Activated T-helper 17 cell treated with anti-CD3 and anti-CD28 coated beads, Interleukin-2, amount 50 U/mL, for 72 hours (primary cell): Measurements from ENCODE around the gene DCDC1. TPM values are rescaled to one million over a fixed set of nuclear protein-coding genes. Genes with fewer than 3 reads are reported as not detected.
"Not testable (repeated sequence)": the region's sequence is repeated elsewhere in the genome, so short reads cannot be mapped to it uniquely, and the experiment has no call there.

Experiments used
- ATAC-seq: fragments of 150-1000 bp; cut with Tn5 transposase; replicated peaks from 2 replicates; pipeline ENCODE4 v1.10.0; 2021; ENCODE audit warnings: mild to moderate bottlenecking, moderate library complexity
- H3K27ac Mint-ChIP-seq: one replicate; pipeline ENCODE4 v1.8.0; 2022; ENCODE audit warnings: mixed read lengths
- H3K27me3 Mint-ChIP-seq: one replicate; pipeline ENCODE4 v1.8.0; 2022; ENCODE audit warnings: mixed read lengths
- H3K36me3 Mint-ChIP-seq: one replicate; pipeline ENCODE4 v1.8.0; 2022; ENCODE audit warnings: low read depth, mild to moderate bottlenecking, mixed read lengths
- H3K4me1 Mint-ChIP-seq: one replicate; pipeline ENCODE4 v1.8.0; 2022; ENCODE audit warnings: mixed read lengths
- H3K4me3 Mint-ChIP-seq: one replicate; pipeline ENCODE4 v1.8.0; 2022; ENCODE audit warnings: mild to moderate bottlenecking, mixed read lengths
- H3K9me3 Mint-ChIP-seq: one replicate; pipeline ENCODE4 v1.8.0; 2022; ENCODE audit warnings: mixed read lengths
- total RNA-seq, 2 donors: library from RNA; stranded (reverse); gene quantifications; one replicate each; pipeline ENCODE4 v1.2.3, GENCODE V29; 2022

The DCDC1 gene
- total RNA-seq, 2 donors from 2014 or later = 0.11 to 0.26 TPM

DNA sequence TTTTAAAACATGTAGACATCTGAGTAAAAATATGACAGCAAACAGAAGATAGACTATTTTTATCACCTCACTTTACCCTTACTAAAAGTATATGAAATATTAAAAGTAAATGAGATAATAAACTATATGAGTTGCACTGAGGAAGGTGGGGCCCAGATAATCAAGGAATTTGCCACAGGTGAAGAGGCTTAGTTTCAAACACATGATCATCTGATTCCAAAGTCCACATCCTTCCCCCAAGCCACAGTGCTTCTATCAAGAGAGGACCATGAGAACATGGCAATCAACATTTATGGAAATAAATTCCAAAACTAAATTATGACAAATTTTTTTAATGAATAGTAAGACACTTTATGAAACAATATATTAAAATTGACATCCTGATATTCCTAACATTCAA, 384.0 kb downstream of the DCDC1 start:
- H3K27ac Mint-ChIP-seq = no peak overlapping the region
- no peak for ATAC-seq
- H3K27me3 Mint-ChIP-seq = peaks cover 8% of the 10 kb centered on the region
- no peaks in the 10 kb centered on the region for H3K36me3 Mint-ChIP-seq
- no peak overlapping the region for H3K4me3 Mint-ChIP-seq
- H3K4me1 Mint-ChIP-seq = no peaks in the 10 kb centered on the region
- H3K9me3 Mint-ChIP-seq = no peaks in the 10 kb centered on the region

DNA sequence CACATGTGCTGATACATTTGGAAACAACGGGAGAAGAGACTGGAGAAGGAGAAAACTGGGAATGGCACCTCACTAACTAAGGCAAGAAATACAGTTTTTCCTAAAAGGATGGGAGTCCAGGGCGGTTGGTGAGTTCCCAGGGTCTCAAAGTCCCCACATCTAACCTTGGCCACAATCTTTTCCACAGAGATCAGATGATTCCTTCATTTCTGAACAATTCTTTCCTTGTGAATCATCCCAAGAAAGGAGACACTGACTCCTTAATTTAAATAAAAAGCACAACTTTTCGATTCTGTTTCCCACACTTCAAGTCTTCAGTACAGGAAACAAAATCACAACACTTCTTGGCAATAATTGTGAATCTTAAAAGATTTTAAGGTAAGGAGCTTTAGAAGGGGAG, 384.7 kb downstream of the DCDC1 start:
- no peaks in the 10 kb centered on the region for H3K4me1 Mint-ChIP-seq

DNA sequence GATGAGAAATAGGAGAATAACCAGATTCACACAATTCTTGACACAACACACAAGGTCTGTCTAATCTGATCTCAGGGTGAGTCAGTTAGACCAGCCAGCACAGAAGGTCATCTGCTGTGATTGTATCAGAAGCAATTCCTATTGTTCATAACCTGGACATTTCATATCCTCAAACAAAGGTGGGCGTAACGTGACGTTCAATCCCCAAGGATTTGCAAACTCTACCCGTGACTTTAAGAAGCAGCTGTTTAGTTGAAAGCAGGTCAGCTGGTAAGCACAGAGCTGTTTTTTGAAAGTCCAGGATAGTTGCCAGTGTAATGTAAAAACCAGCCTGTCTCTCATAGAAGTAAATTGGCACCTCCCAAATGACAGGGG, 385.1 kb downstream of the DCDC1 start:
- no peaks in the 10 kb centered on the region for H3K4me1 Mint-ChIP-seq
- no peak overlapping the region for H3K4me3 Mint-ChIP-seq
- peaks cover 4% of the 10 kb centered on the region for H3K27me3 Mint-ChIP-seq
- no peaks in the 10 kb centered on the region for H3K9me3 Mint-ChIP-seq
- H3K27ac Mint-ChIP-seq = no peak overlapping the region
- ATAC-seq = no peak
- H3K36me3 Mint-ChIP-seq = no peaks in the 10 kb centered on the region

More for the DNA sequence above, 384.7 kb downstream of the DCDC1 start:
- no peak overlapping the region for H3K27ac Mint-ChIP-seq
- no peak overlapping the region for H3K4me3 Mint-ChIP-seq
- H3K27me3 Mint-ChIP-seq = peaks cover 4% of the 10 kb centered on the region
- H3K9me3 Mint-ChIP-seq = no peaks in the 10 kb centered on the region
- ATAC-seq = no peak
- no peaks in the 10 kb centered on the region for H3K36me3 Mint-ChIP-seq

DNA sequence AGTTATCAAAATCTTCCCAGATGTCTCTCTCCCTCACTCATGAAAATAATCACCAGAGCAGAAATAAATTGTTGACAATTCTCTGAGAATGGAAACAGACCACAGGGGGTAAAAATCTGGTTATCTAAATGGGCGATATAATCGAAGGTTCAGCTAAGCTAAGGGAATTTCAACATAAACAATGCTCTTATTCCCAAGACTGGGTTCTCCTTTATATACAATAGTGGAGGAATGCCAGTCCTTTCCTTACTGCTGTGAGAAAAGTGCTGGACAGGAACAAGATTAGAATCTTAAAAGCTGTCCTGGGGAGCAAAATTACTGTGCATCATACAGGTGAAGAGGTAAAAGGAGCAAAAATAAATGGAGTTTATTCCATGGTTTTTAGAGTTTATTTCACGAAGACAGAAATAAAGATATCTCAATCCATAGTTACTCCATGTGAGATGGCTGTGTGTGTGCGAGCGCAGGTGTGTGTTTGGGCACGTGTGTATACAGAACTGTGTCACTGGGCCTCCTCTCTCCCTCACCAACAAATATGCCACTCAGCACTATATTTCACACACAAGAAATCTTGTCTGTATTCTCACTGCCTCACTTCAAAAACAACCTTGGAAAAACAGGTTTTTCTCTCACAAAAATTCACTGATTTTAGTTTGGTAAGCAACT, 385.6 kb downstream of the DCDC1 start:
- H3K9me3 Mint-ChIP-seq = no peaks in the 10 kb centered on the region
- H3K4me1 Mint-ChIP-seq = no peaks in the 10 kb centered on the region
- no peak for ATAC-seq
- H3K36me3 Mint-ChIP-seq = no peaks in the 10 kb centered on the region
- no peak overlapping the region for H3K27ac Mint-ChIP-seq
- H3K27me3 Mint-ChIP-seq = peaks cover 4% of the 10 kb centered on the region
- no peak overlapping the region for H3K4me3 Mint-ChIP-seq

DNA sequence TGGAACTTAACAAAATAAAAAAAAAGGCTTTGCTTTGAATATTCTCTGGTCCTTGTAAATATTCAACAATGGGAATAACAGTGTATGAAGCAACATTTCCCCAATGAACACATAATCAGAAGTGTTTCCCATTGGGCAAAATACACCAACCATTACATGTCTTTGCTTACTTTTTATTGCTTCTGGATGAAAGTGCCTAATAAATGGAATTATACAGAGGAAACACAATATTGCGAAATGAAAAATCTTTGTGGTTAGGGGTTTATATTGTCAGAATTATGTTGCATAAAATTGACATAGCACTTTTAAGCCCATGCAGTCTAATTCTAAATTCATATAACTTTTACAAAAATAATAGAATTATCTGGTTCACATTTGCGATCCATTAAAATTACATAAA, 386.4 kb downstream of the DCDC1 start:
- ATAC-seq = no peak
- no peak overlapping the region for H3K4me3 Mint-ChIP-seq
- H3K27ac Mint-ChIP-seq = no peak overlapping the region
- H3K9me3 Mint-ChIP-seq = no peaks in the 10 kb centered on the region
- H3K36me3 Mint-ChIP-seq = no peaks in the 10 kb centered on the region
- peaks cover 4% of the 10 kb centered on the region for H3K27me3 Mint-ChIP-seq
- no peaks in the 10 kb centered on the region for H3K4me1 Mint-ChIP-seq

DNA sequence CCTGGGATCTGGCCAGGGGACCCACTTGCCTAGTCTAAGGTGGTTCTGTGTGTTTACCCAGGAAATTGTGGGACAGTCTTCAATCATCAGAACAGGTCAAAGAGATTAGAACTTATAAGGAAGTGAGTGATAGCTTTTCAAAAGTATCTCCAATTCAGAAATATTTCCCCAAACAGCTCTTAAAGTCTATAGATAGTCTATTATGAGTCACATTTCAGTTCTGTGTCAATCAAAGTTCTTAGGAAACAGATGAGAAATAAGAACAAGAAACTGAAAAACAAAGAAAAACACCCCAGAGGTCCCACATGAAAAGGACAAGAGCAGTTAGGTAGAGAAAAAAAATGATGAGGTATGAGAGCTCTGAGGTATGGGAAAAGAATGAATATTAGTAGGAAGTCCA, 402.0 kb downstream of the DCDC1 start:
- no peak for ATAC-seq
- peaks cover 29% of the 10 kb centered on the region for H3K9me3 Mint-ChIP-seq
- H3K4me1 Mint-ChIP-seq = no peaks in the 10 kb centered on the region
- no peak overlapping the region for H3K27ac Mint-ChIP-seq
- no peaks in the 10 kb centered on the region for H3K36me3 Mint-ChIP-seq
- no peak overlapping the region for H3K4me3 Mint-ChIP-seq
- no peaks in the 10 kb centered on the region for H3K27me3 Mint-ChIP-seq

DNA sequence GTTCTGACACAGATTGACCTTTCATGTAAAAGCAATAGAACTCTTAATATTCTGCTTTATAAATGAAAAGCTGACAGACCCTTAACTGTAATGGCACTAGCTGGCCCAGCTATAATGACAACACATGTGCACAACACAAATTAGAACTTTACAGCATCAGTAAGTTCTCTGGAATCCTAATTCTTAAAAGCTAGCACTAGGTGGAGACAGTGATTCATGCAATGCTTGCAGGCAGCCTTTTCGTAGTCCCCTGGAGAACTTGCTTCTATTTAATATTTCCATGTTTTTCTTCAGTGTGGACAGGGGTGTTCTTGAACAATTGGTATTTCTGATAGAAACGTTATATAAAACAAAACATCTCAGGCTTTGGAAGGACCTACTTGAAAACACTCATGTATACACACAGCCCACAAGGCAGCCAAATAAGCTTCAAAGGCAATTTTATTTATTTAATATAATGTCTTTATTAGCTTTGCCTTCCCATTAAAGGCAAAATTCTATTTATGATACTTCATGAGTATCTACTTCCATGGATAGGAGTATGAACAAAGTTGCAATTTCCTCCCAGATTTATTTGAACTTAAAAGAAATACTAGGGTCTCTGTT, 409.0 kb downstream of the DCDC1 start:
- H3K4me1 Mint-ChIP-seq = no peaks in the 10 kb centered on the region
- H3K27ac Mint-ChIP-seq = no peak overlapping the region
- H3K9me3 Mint-ChIP-seq = peaks cover 11% of the 10 kb centered on the region
- H3K27me3 Mint-ChIP-seq = no peaks in the 10 kb centered on the region
- H3K36me3 Mint-ChIP-seq = no peaks in the 10 kb centered on the region
- no peak for ATAC-seq
- H3K4me3 Mint-ChIP-seq = no peak overlapping the region

DNA sequence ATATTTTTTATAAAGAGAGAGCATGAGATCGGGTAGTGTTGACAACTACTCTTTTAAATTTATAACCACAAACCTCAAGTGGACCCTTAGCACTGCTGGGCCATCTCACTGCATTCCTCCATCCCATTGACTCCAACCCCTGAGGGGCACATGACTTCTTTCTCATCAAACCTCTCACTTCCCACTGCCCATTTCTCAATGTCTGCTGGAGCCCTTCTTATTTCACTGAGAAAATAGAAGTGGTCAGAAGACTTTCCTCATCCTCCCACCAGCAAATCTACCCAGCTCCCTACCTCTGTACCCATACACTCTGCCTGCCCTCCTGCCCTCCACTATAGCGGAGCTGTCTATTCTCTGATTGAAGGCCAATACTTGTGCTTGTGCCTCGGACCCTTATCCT, 412.8 kb downstream of the DCDC1 start:
- Mint-ChIP-seq H3K9me3 (peaks cover 7% of the 10 kb centered on the region), H3K27ac (no peak overlapping the region), H3K27me3 (no peaks in the 10 kb centered on the region), H3K4me3 (no peak overlapping the region), H3K36me3 (no peaks in the 10 kb centered on the region), H3K4me1 (no peaks in the 10 kb centered on the region)
- no peak for ATAC-seq

DNA sequence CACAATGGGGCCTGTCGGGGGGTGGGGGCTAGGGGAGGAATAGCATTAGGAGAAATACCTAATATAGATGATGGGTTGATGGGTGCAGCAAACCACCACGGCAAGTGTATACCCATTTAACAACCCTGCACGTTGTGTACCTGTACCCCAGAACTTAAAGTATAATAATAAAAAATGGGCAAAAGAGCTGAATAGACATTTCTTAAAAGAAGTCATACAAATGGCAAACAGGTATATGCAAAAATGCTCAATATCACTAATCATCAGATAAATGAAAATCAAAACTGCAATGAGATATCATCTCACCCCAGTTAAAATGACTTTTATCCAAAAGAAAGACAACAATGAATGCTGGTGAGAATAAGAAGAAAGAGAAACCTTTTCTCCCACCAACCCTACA, 419.7 kb downstream of the DCDC1 start:
- no peaks in the 10 kb centered on the region for H3K36me3 Mint-ChIP-seq
- no peak overlapping the region for H3K4me3 Mint-ChIP-seq
- no peaks in the 10 kb centered on the region for H3K4me1 Mint-ChIP-seq
- H3K27me3 Mint-ChIP-seq = no peaks in the 10 kb centered on the region
- H3K9me3 Mint-ChIP-seq = no peaks in the 10 kb centered on the region
- ATAC-seq = no peak
- no peak overlapping the region for H3K27ac Mint-ChIP-seq

DNA sequence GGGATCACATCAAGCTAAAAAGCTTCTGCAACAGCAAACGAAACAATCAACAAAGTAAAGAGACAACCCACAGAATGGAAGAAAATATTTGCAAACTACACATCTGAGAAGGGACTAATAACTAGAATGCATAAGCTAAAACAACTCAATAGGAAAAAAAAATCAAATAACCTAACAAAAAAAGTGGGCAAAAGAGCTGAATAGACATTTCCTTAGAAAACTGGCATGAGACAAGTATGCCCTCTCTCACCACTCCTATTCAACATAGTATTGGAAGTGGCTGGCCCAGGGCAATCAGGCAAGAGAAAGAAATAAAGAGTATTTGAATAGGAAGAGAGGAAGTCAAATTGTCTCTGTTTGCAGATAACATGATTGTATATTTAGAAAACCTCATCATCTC, 421.8 kb downstream of the DCDC1 start:
- not testable (repeated sequence) for H3K9me3 Mint-ChIP-seq, ATAC-seq, H3K27me3 Mint-ChIP-seq, H3K27ac Mint-ChIP-seq, H3K36me3 Mint-ChIP-seq, H3K4me1 Mint-ChIP-seq, H3K4me3 Mint-ChIP-seq

DNA sequence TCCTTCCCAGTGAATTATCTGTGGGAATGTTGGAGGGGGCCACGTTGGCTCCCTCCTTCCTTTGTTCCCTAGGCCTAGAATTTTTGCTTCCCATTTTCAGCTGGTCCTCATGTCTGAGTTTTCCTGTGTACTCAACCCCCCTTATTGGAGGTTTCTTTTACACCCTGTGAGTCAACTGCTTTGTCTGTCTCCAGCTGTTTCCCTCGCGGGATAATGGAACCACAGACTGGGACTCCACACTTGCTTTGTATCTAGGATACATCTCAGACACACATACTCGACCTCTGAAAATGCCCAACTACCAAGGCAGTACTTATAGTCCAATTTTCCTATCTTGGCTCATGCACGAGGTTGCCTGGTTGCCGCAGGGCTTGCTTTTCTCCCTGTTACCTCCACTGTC, 430.7 kb downstream of the DCDC1 start:
- Mint-ChIP-seq H3K27ac (no peak overlapping the region), H3K4me1 (no peaks in the 10 kb centered on the region), H3K36me3 (no peaks in the 10 kb centered on the region), H3K9me3 (peaks cover 7% of the 10 kb centered on the region), H3K4me3 (no peak overlapping the region), H3K27me3 (peaks cover 6% of the 10 kb centered on the region)
- ATAC-seq = no peak

DNA sequence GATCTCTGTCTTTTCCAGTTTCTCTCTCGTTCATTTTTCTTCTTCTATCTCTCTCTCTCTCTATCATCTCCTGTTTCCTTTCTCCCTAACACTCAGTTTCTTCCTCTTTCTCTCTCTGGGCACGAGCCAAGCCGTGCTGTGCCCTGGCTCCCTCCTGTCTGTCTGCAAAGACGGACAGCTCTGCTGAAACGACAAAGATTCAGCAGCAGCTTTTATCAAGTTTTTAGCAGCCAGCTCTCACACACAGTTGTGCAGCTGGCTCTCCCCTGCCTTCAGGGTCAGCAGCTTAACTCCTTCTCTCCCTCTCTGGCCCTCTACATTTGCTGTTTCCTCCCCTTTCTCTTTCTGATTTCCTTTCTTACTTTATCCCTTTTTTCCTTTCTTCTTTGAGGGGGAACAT, 431.4 kb downstream of the DCDC1 start:
- H3K4me3 Mint-ChIP-seq = no peak overlapping the region
- no peak for ATAC-seq
- no peaks in the 10 kb centered on the region for H3K4me1 Mint-ChIP-seq
- H3K36me3 Mint-ChIP-seq = no peaks in the 10 kb centered on the region
- H3K27me3 Mint-ChIP-seq = peaks cover 6% of the 10 kb centered on the region
- no peak overlapping the region for H3K27ac Mint-ChIP-seq
- peaks cover 7% of the 10 kb centered on the region for H3K9me3 Mint-ChIP-seq

DNA sequence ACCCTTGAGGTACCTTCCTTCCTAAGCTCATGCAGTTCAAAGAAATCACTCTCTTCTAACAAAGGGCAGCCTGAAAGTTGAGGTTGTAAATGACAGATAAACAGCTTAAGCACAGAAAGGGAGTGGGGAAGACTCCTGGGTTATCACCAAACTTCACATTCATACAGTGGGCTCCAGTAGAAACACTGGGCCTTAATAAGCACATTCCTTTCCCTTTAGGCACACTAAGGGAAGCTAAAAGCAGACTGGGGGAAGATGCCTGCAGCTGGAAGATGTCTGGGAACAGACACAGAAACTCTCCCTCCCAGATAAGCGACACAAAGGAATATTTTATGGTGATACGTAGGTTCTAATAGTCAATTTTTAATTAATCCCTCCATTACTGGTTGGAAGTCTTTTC, 433.0 kb downstream of the DCDC1 start:
- no peaks in the 10 kb centered on the region for H3K4me1 Mint-ChIP-seq
- ATAC-seq = no peak
- H3K36me3 Mint-ChIP-seq = no peaks in the 10 kb centered on the region
- H3K4me3 Mint-ChIP-seq = no peak overlapping the region
- H3K9me3 Mint-ChIP-seq = peaks cover 7% of the 10 kb centered on the region
- peaks cover 3% of the 10 kb centered on the region for H3K27me3 Mint-ChIP-seq
- no peak overlapping the region for H3K27ac Mint-ChIP-seq

DNA sequence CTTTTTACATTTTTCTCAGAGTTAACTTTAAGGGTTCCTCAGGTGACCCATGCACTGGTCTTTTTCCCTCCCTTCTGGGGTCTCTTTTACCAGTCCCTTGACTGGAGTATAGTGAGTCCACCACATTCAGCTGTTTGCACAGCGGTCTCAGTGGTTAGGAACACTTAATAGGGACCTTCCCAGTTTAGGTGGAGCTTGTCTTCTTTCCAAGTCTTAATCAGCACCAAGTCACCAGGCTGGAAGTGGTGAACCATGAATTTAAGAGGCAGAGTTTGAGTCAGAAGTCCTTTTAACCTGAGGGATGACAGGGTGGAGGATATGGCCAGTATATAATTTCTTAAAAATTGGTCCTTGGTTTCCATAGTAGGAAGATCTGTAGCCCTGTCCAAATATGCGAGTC, 433.7 kb downstream of the DCDC1 start:
- peaks cover 3% of the 10 kb centered on the region for H3K27me3 Mint-ChIP-seq
- no peak overlapping the region for H3K27ac Mint-ChIP-seq
- no peak for ATAC-seq
- no peak overlapping the region for H3K4me3 Mint-ChIP-seq
- no peaks in the 10 kb centered on the region for H3K36me3 Mint-ChIP-seq
- H3K9me3 Mint-ChIP-seq = peaks cover under 1% of the 10 kb centered on the region
- no peaks in the 10 kb centered on the region for H3K4me1 Mint-ChIP-seq

DNA sequence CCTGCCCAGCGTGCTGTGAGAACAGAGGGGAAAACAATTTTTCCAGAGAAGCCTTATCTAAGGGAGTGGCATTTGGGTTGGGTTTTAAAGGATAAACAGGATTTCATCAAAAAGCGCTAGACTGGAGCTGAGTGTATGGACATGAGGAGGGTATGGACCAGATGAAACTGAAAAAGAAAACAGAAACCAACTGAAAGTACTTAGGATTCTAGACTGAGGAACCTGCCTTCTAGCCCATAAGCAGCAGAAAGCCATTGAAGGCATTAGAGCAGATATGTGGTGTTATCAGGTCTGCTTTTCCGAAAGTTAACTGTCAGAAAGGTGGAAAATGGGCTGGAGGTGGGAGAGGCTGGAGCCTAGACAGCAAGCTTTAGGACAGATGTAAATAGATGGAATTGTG, 443.4 kb downstream of the DCDC1 start:
- Mint-ChIP-seq H3K27ac (no peak overlapping the region), H3K9me3 (no peaks in the 10 kb centered on the region)

DNA sequence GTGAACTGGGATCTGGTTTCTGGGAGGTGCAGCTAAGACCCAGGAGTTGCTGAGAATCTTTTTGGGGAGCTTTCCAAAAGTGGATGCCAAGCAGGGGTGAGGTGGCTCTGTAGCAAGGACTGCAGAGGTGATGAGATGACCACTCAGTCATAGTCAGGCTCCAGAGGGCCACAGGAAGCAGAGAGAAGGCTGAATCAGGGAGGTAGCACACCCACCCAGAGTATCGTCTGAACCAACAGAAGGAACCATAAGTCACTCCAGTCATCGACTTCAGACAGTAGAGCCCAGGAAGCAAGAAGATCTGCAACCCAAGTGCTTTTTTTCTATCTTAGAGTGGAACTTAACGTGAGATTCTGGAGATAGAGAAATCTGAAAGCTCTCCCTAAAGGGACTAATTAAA, 447.7 kb downstream of the DCDC1 start:
- Mint-ChIP-seq H3K9me3 (no peaks in the 10 kb centered on the region), H3K27me3 (peaks cover 12% of the 10 kb centered on the region), H3K4me1 (no peaks in the 10 kb centered on the region), H3K27ac (no peak overlapping the region), H3K36me3 (no peaks in the 10 kb centered on the region), H3K4me3 (no peak overlapping the region)
- ATAC-seq = no peak

More for the DNA sequence above, 443.4 kb downstream of the DCDC1 start:
- H3K27me3 Mint-ChIP-seq = no peaks in the 10 kb centered on the region
- no peaks in the 10 kb centered on the region for H3K4me1 Mint-ChIP-seq
- H3K4me3 Mint-ChIP-seq = no peak overlapping the region
- no peak for ATAC-seq
- H3K36me3 Mint-ChIP-seq = no peaks in the 10 kb centered on the region
